T-helper 17 cell (primary cell): ENCODE results near the gene MYO16. TPM values are rescaled to one million over a fixed set of nuclear protein-coding genes. Genes with fewer than 3 reads are reported as not detected.

Experiments used
- ATAC-seq: fragments of 150-1000 bp; cut with Tn5 transposase; 2 replicates; pipeline ENCODE4 v1.10.0; 2021; ENCODE audit warnings: mild to moderate bottlenecking, moderate library complexity
- DNase-seq, 3 donors: peaks; one replicate each; pipeline versions ENCODE4 v3.0.0 to v3.0.0-alpha.2; 2020 to 2021
- H3K9me3 ChIP-seq: one replicate; pipeline ENCODE4 v1.7.0; 2013; ENCODE audit warnings: low read length, mild to moderate bottlenecking; ENCODE audit not compliant: control insufficient read depth, poor library complexity, severe bottlenecking
- H3K27ac Mint-ChIP-seq: one replicate; pipeline ENCODE4 v1.8.0; 2022; ENCODE audit warnings: mild to moderate bottlenecking, moderate library complexity, mixed read lengths
- H3K27me3 Mint-ChIP-seq: one replicate; pipeline ENCODE4 v1.8.0; 2022; ENCODE audit warnings: mixed read lengths
- H3K36me3 Mint-ChIP-seq: one replicate; pipeline ENCODE4 v1.8.0; 2022; ENCODE audit warnings: low read depth, mixed read lengths
- H3K4me1 Mint-ChIP-seq: one replicate; pipeline ENCODE4 v1.8.0; 2022; ENCODE audit warnings: mild to moderate bottlenecking, mixed read lengths
- H3K4me3 Mint-ChIP-seq: one replicate; pipeline ENCODE4 v1.8.0; 2022; ENCODE audit warnings: mild to moderate bottlenecking, moderate library complexity, mixed read lengths
- total RNA-seq, 4 donors: library from RNA in 2 of 4; stranded (reverse) in 2 of 4; gene quantifications; one replicate each; pipeline ENCODE4 v1.2.3 and lab custom pipeline; 2022 to 2026

MYO16 gene
- total RNA-seq, 2 donors from 2014 or later: 0.42 to 0.45 TPM

- Mint-ChIP-seq H3K27me3 (peaks cover 48% of the 10 kb centered on the region), H3K4me1 (no peaks in the 10 kb centered on the region), H3K4me3 (no peak overlapping the region), H3K27ac (no peak overlapping the region), H3K36me3 (no peaks in the 10 kb centered on the region)
- DNase-seq (no peak), ATAC-seq (no peak)
- no peaks in the 10 kb centered on the region for H3K9me3 ChIP-seq
Observed at GRCh38 chr13:109140054-109140453, 510.6 kb downstream of the MYO16 start.

GRCh38 chr13:109140479-109141349 lies 511.3 kb downstream of the MYO16 start:
- Mint-ChIP-seq H3K4me1 (peaks cover 2% of the 10 kb centered on the region), H3K36me3 (no peaks in the 10 kb centered on the region), H3K27ac (no peak overlapping the region), H3K27me3 (peaks cover 52% of the 10 kb centered on the region), H3K4me3 (no peak overlapping the region)
- DNase-seq (no peak), ATAC-seq (no peak)
- H3K9me3 ChIP-seq: no peaks in the 10 kb centered on the region

- ATAC-seq (no peak), DNase-seq (no peak)
- peaks cover 46% of the 10 kb centered on the region for H3K27me3 Mint-ChIP-seq
- H3K9me3 ChIP-seq: no peaks in the 10 kb centered on the region
- H3K36me3 Mint-ChIP-seq: no peaks in the 10 kb centered on the region
- H3K27ac Mint-ChIP-seq: no peak overlapping the region
- H3K4me3 Mint-ChIP-seq: no peak overlapping the region
- H3K4me1 Mint-ChIP-seq: peaks cover 2% of the 10 kb centered on the region
Observed at GRCh38 chr13:109141706-109142105, 512.3 kb downstream of the MYO16 start.

GRCh38 chr13:109144693-109145437 lies 515.5 kb downstream of the MYO16 start:
- peaks cover 50% of the 10 kb centered on the region for H3K27me3 Mint-ChIP-seq
- ATAC-seq (no peak), DNase-seq (no peak)
- no peaks in the 10 kb centered on the region for H3K9me3 ChIP-seq
- H3K27ac Mint-ChIP-seq: no peak overlapping the region
- no peak overlapping the region for H3K4me3 Mint-ChIP-seq
- no peaks in the 10 kb centered on the region for H3K36me3 Mint-ChIP-seq
- H3K4me1 Mint-ChIP-seq: peaks cover 2% of the 10 kb centered on the region

GRCh38 chr13:109145631-109146030 lies 516.2 kb downstream of the MYO16 start:
- Mint-ChIP-seq H3K27me3 (peaks cover 56% of the 10 kb centered on the region), H3K36me3 (no peaks in the 10 kb centered on the region), H3K4me1 (peaks cover 2% of the 10 kb centered on the region), H3K27ac (no peak overlapping the region), H3K4me3 (no peak overlapping the region)
- DNase-seq (no peak), ATAC-seq (peak; percentile 50)
- no peaks in the 10 kb centered on the region for H3K9me3 ChIP-seq

- DNase-seq (no peak), ATAC-seq (no peak)
- Mint-ChIP-seq H3K27ac (no peak overlapping the region), H3K4me1 (peaks cover 2% of the 10 kb centered on the region), H3K4me3 (no peak overlapping the region), H3K27me3 (peaks cover 52% of the 10 kb centered on the region), H3K36me3 (no peaks in the 10 kb centered on the region)
- no peaks in the 10 kb centered on the region for H3K9me3 ChIP-seq
Observed at GRCh38 chr13:109146393-109146792, 517.0 kb downstream of the MYO16 start.

GRCh38 chr13:109146912-109147647 lies 517.7 kb downstream of the MYO16 start:
- H3K9me3 ChIP-seq: no peaks in the 10 kb centered on the region
- DNase-seq: no peak
- no peaks in the 10 kb centered on the region for H3K36me3 Mint-ChIP-seq
- H3K27me3 Mint-ChIP-seq: peaks cover 46% of the 10 kb centered on the region
- H3K4me3 Mint-ChIP-seq: no peak overlapping the region
- no peak overlapping the region for H3K27ac Mint-ChIP-seq
- peaks cover 2% of the 10 kb centered on the region for H3K4me1 Mint-ChIP-seq
- ATAC-seq: no peak

- Mint-ChIP-seq H3K4me3 (no peak overlapping the region), H3K4me1 (peaks cover 2% of the 10 kb centered on the region), H3K27me3 (peaks cover 35% of the 10 kb centered on the region), H3K27ac (no peak overlapping the region), H3K36me3 (no peaks in the 10 kb centered on the region)
- DNase-seq: no peak
- no peak for ATAC-seq
- no peaks in the 10 kb centered on the region for H3K9me3 ChIP-seq
Observed at GRCh38 chr13:109148243-109148642, 518.8 kb downstream of the MYO16 start.

- Mint-ChIP-seq H3K27me3 (peaks cover 31% of the 10 kb centered on the region), H3K27ac (no peak overlapping the region), H3K4me1 (peaks cover under 1% of the 10 kb centered on the region), H3K4me3 (no peak overlapping the region), H3K36me3 (no peaks in the 10 kb centered on the region)
- ATAC-seq: no peak
- H3K9me3 ChIP-seq: no peaks in the 10 kb centered on the region
- no peak for DNase-seq
Observed at GRCh38 chr13:109150696-109151095, 521.3 kb downstream of the MYO16 start.

GRCh38 chr13:109151255-109151654 lies 521.8 kb downstream of the MYO16 start:
- ATAC-seq: no peak
- H3K36me3 Mint-ChIP-seq: no peaks in the 10 kb centered on the region
- H3K27me3 Mint-ChIP-seq: peaks cover 30% of the 10 kb centered on the region
- no peaks in the 10 kb centered on the region for H3K9me3 ChIP-seq
- no peak for DNase-seq
- no peak overlapping the region for H3K27ac Mint-ChIP-seq
- H3K4me1 Mint-ChIP-seq: no peaks in the 10 kb centered on the region
- no peak overlapping the region for H3K4me3 Mint-ChIP-seq

GRCh38 chr13:109151696-109152095 lies 522.3 kb downstream of the MYO16 start:
- no peaks in the 10 kb centered on the region for H3K4me1 Mint-ChIP-seq
- ATAC-seq (no peak), DNase-seq (no peak)
- no peaks in the 10 kb centered on the region for H3K36me3 Mint-ChIP-seq
- H3K9me3 ChIP-seq: no peaks in the 10 kb centered on the region
- no peak overlapping the region for H3K4me3 Mint-ChIP-seq
- H3K27ac Mint-ChIP-seq: no peak overlapping the region
- H3K27me3 Mint-ChIP-seq: peaks cover 34% of the 10 kb centered on the region

GRCh38 chr13:109152311-109152820 lies 523.0 kb downstream of the MYO16 start:
- Mint-ChIP-seq H3K4me1 (peaks cover 2% of the 10 kb centered on the region), H3K27ac (no peak overlapping the region), H3K4me3 (no peak overlapping the region), H3K36me3 (no peaks in the 10 kb centered on the region), H3K27me3 (peaks cover 41% of the 10 kb centered on the region)
- no peaks in the 10 kb centered on the region for H3K9me3 ChIP-seq
- DNase-seq: no peak
- no peak for ATAC-seq

GRCh38 chr13:109152941-109153340 lies 523.5 kb downstream of the MYO16 start:
- no peak for DNase-seq
- no peaks in the 10 kb centered on the region for H3K9me3 ChIP-seq
- Mint-ChIP-seq H3K27me3 (peaks cover 47% of the 10 kb centered on the region), H3K4me3 (no peak overlapping the region), H3K4me1 (peaks cover 3% of the 10 kb centered on the region), H3K27ac (no peak overlapping the region), H3K36me3 (peaks cover under 1% of the 10 kb centered on the region)
- no peak for ATAC-seq
